Measurements from ENCODE around the gene KCNS1.
A peak's percentile ranks its signal among the peaks of the same experiment; 100 is the strongest.

Gene KCNS1

DNA sequence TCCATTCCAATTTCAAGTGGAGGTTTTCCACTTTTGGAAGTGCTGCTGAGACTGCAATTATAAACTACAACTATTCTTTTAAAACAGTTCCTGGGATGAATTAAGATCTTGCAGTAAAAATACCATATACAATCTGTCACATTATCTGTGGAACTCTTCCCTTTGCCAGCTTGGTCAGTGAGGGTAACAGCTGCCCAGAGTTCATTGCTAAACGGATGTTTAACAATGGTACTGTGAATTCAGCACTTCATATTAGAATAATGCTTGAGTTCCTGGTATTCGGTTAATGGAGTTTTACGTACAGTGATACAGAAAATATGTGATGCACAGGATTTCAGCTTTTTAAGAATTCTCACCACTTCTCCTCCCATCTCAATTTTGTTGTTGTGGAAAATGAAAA, 51.5 kb downstream of the KCNS1 start:
- WGBS, 2 experiments (ENCODE audit: insufficient coverage in 2 of 2) = no CpG with 5 or more reads among the region's 3 CpGs
- Histone ChIP-seq H3K9me3 (ENCODE audit: control insufficient read depth, low read length) (no peaks in the 10 kb centered on the region), H3K36me3 (ENCODE audit: control insufficient read depth, insufficient read depth, low read length) (peaks cover 13% of the 10 kb centered on the region), H3K4me1 (ENCODE audit: control insufficient read depth, insufficient read depth, low read length, poor library complexity, severe bottlenecking) (peaks cover 40% of the 10 kb centered on the region), H3K4me3 (ENCODE audit: extremely low read depth, insufficient read depth, low read length, poor library complexity, severe bottlenecking) (no peak overlapping the region), H3K27ac (ENCODE audit: low read depth, low read length, severe bottlenecking) (peak overlapping the region; percentile 46)

- no peak overlapping the region for H3K27ac ChIP-seq (ENCODE audit: low read depth, low read length, severe bottlenecking)
- WGBS, 2 experiments (ENCODE audit: insufficient coverage in 2 of 2) = 100% methylated on average over 1 of the region's 2 CpGs
- H3K4me1 ChIP-seq (ENCODE audit: control insufficient read depth, insufficient read depth, low read length, poor library complexity, severe bottlenecking) = peaks cover 32% of the 10 kb centered on the region
- H3K36me3 ChIP-seq (ENCODE audit: control insufficient read depth, insufficient read depth, low read length) = no peaks in the 10 kb centered on the region
- H3K4me3 ChIP-seq (ENCODE audit: extremely low read depth, insufficient read depth, low read length, poor library complexity, severe bottlenecking) = no peak overlapping the region
- no peaks in the 10 kb centered on the region for H3K9me3 ChIP-seq (ENCODE audit: control insufficient read depth, low read length)
Measured at GRCh38 chr20:45047581-45048119, 53.3 kb downstream of the KCNS1 start.

DNA sequence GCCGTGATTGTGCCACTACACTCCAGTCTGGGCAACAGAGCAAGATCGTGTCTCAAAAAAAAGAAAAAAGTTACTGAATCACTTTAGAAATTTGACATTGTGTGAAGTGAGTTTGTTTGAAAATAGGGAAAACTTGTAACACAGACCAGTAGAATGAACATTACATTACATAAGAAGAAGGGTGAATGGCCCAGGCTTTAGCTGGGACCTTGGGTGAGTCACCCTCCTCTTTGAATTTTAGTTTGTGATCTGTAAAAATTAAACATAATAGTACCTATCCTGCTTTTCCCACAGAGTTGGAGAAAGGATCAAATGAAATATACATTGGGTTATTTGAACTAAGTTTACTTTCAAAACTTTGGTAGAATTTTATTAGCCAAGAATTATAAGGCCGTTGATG, 56.3 kb downstream of the KCNS1 start:
- H3K9me3 ChIP-seq (ENCODE audit: control insufficient read depth, low read length) = no peaks in the 10 kb centered on the region

DNA sequence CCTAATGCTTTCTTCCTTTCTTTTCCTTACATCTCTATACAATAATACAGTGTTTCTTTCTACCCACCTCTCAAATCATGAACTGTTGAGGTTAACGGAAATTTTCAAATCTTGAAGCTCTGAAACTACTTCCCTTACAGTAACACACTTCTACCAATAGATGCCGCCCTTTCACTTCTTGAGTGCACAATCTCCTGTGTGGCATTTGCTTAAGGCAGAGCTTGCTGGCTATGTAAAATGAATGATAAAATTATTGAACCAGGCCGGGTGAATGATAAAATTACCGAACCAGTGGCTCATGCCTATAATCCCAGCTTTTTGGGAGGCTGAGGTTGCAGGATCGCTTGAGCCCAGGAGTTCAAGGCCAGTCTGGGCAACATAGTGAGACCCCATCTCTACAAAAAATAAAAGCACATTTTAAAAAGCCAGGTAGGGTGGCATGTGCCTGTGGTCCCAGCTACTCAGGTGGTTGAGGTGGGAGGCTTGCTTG, 56.8 kb downstream of the KCNS1 start:
- Histone ChIP-seq H3K9me3 (ENCODE audit: control insufficient read depth, low read length) (no peaks in the 10 kb centered on the region), H3K36me3 (ENCODE audit: control insufficient read depth, insufficient read depth, low read length) (no peaks in the 10 kb centered on the region), H3K4me3 (ENCODE audit: extremely low read depth, insufficient read depth, low read length, poor library complexity, severe bottlenecking) (no peak overlapping the region), H3K4me1 (ENCODE audit: control insufficient read depth, insufficient read depth, low read length, poor library complexity, severe bottlenecking) (peaks cover 45% of the 10 kb centered on the region), H3K27ac (ENCODE audit: low read depth, low read length, severe bottlenecking) (no peak overlapping the region)
- WGBS, 2 experiments (ENCODE audit: insufficient coverage in 2 of 2) = 52 to 71% methylated on average over 4 to 5 of the region's 5 CpGs

More for the DNA sequence above, 56.3 kb downstream of the KCNS1 start:
- WGBS, 2 experiments (ENCODE audit: insufficient coverage in 2 of 2) = 84 to 90% methylated on average over 1 to 2 of the region's 3 CpGs
- Histone ChIP-seq H3K27ac (ENCODE audit: low read depth, low read length, severe bottlenecking) (no peak overlapping the region), H3K36me3 (ENCODE audit: control insufficient read depth, insufficient read depth, low read length) (no peaks in the 10 kb centered on the region), H3K4me3 (ENCODE audit: extremely low read depth, insufficient read depth, low read length, poor library complexity, severe bottlenecking) (no peak overlapping the region), H3K4me1 (ENCODE audit: control insufficient read depth, insufficient read depth, low read length, poor library complexity, severe bottlenecking) (peaks cover 44% of the 10 kb centered on the region)

DNA sequence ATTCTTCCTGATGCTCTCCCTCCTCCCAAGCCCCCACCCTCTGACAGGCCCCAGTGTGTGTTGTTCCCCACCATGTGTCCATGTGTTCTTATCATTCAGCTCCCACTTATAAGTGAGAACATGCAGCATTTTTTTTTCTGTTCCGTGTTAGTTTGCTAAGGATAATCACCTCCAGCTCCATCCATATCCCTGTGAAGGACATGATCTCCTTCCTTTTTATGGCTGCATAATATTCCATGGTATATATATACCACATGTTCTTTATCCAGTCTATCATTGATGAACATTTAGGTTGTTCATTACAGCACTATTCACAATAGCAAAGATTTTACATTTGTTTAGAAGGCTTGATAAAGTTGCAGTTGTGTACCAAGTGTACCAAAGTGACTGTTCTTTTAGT, 57.9 kb downstream of the KCNS1 start:
- H3K27ac ChIP-seq (ENCODE audit: low read depth, low read length, severe bottlenecking) = no peak overlapping the region
- H3K36me3 ChIP-seq (ENCODE audit: control insufficient read depth, insufficient read depth, low read length) = no peaks in the 10 kb centered on the region
- H3K9me3 ChIP-seq (ENCODE audit: control insufficient read depth, low read length) = no peaks in the 10 kb centered on the region
- no peak overlapping the region for H3K4me3 ChIP-seq (ENCODE audit: extremely low read depth, insufficient read depth, low read length, poor library complexity, severe bottlenecking)
- 88% methylated on average over 1 of the region's 1 CpG; no CpG with 5 or more reads in 1 of the 2 experiments for WGBS, 2 experiments (ENCODE audit: insufficient coverage in 2 of 2)
- peaks cover 49% of the 10 kb centered on the region for H3K4me1 ChIP-seq (ENCODE audit: control insufficient read depth, insufficient read depth, low read length, poor library complexity, severe bottlenecking)

Data from mesodermal cell (in vitro differentiated cells).